HG02852 (cell line): ENCODE results near the gene PKP4.

Source experiments
- ATAC-seq: cut with Tn5 transposase; IDR thresholded peaks from one replicate; pipeline ENCODE4 v1.9.1; 2021; ENCODE audit warnings: mild to moderate bottlenecking, moderate library complexity; ENCODE audit not compliant: unreplicated experiment

The PKP4 gene

DNA sequence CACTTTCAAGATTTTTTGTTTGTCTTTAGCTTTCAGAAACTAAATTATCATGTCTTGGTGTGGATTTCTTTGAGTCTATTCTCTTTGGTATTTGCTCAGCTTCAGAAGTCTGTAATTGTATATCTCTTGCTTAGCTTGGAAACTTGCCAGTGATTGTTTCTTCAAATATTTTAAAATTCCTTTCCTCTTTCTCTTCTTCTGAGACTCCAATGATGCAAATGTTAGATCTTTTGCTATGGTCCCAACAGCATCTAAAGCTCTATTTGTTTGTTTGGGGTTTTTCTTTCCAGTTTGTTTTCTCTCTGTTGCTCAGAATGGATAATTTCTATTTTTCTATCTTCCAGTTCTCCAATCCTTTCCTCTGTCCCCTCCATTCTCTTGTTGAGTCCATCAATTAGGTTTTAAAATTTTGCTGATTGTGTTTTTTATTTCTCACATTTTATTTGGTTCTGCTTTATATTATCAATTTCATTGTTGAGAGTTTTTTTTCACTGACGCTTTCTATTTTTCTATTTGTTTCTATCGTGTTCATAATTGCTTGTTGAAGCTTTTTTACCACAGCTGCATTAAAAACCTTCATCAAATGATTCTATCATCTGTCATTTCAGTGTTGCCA is 256.9 kb downstream of the PKP4 start:
- ATAC-seq, result no peak

- ATAC-seq, result no peak
Observed at GRCh38 chr2:158714420-158714819, 257.7 kb downstream of the PKP4 start.

- no peak for ATAC-seq
Observed at GRCh38 chr2:158715357-158715756, 258.6 kb downstream of the PKP4 start.

- ATAC-seq, result no peak
Observed at GRCh38 chr2:158716121-158716791, 259.5 kb downstream of the PKP4 start.

DNA sequence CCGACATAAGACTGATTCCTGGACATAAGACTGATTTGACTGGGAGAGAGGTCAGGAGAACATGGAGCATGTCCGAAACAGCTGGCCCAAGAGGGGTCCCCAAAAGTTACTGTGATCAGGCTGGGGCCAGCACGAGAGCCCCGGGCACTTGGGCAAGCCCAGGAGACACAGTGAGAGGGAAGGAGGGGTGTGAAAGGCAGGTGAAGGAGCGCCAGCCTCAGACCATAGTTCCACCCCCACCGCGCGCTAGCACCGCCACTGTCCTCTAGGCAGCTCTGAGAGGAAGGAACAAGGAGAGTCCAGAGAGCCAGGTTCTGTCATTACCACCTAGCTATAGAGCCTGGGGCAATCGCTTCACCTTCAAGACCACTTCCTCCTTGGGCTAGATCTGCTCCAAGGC is 260.2 kb downstream of the PKP4 start:
- no peak for ATAC-seq

- no peak for ATAC-seq
Observed at GRCh38 chr2:158717366-158718195, 260.8 kb downstream of the PKP4 start.

- no peak for ATAC-seq
Observed at GRCh38 chr2:158718196-158718585, 261.4 kb downstream of the PKP4 start.

DNA sequence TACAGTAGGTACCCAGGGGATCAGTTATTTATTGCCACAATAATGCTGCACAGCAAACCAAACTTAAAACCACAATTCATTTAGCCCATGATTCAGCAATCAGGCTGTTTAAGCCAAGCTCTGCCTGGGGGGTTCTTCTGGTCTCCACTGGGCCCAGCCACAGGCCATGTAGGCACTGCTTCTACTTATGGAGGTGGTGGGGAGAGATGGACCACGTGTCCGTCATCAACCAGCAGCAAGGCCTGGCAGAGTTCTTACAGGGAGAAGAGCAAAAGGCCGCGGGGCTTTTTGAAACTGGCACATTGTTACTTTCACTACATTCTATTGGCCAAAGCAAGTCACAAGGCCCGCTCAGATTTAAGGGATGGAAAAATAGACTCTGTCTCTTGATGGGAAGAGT is 262.1 kb downstream of the PKP4 start:
- no peak for ATAC-seq

DNA sequence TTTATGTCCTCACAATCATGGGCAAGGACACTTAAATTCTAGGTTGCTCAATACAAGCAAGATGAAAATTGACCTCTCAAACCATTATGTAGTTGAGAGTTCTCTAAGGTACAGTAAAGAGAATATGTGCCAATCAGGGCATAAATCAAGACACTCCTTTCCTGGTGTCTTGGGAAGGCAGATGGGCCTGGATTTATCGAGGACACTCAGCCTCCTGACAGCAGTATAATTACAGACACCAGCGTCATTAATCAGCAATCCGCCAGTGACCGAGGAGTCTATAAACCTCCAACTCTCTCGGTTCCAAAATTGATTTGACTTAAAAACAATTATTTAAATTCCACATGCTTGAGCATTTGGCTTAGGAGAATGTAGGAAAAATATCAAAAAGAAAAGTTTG is 262.7 kb downstream of the PKP4 start:
- no peak for ATAC-seq

DNA sequence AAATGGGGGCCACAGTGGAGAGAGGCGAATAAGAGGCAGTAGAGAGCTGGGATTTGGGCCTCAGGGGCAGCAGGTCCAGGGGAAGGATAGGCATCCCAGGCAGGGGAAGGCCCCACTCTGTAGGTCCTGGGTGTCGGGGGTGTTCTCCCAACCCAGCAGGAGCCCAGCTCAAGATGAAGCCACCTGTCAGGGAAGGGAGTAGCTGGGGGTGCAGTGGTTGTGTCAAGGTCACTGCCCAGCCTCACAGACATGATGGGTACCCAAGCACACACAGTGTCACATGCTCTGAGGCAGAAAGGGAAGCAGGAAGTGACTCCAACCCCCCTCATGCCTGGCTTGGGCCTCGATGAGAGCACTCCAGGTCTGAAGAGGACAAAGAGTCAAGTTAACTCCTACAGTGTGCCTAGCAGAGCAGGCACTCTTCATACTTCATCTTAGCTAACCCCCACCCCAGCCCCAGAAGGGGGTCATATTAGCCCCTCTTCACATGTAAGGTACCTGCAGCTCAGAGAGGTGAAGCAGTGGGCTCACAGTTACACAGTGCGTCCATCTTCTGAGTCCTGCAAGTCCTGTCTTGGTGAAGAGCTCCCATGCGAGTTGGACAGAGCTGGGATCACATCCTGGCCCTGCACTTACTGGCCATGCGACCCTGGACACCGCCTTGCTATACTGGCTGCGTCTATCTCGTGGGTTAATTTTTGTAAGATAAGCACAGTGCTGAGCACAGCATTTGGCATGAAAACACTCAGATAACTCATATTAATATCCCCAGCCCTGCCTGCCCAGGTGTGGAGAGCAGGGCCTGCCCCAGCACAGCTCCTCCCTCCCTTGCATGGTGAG is 265.7 kb downstream of the PKP4 start:
- ATAC-seq, result no peak

- no peak for ATAC-seq
Observed at GRCh38 chr2:158723181-158723838, 266.6 kb downstream of the PKP4 start.

- ATAC-seq, result no peak
Observed at GRCh38 chr2:158723921-158724802, 267.4 kb downstream of the PKP4 start.

- ATAC-seq, result no peak
Observed at GRCh38 chr2:158724803-158725381, 268.1 kb downstream of the PKP4 start.

- no peak for ATAC-seq
Observed at GRCh38 chr2:158725441-158725891, 268.7 kb downstream of the PKP4 start.

DNA sequence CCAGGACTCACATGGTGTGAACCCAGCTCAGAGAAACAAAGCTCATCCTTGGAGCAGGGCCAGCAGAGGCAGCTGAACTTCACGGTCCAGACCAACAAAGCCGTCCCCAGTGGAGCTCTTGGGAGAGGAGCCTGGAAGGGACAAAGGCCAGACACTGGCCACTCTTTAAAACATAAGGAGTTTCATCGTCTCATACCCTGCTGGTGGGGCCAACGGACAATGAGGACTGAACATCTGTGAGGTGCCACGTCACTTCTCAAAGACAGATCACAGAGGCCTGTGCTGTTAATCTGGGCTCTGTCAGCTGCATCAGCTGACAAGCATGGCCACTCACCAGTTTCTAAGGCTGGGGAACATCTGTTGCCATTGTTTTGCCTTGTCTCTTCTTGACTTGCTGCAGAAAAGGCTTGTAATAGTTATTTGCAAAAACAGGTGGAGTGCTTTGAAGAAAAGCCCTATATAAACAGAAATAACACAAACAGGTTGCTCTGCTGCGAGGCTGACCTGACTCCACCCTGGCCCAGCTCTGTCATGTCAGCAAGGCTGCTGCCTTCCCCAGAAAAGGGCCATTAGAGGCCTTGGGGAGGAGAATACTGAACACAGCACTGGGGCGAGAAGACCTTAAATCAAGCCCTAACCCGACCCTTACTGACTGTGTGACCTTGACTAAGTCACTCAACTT is 270.3 kb downstream of the PKP4 start:
- ATAC-seq, result no peak

- ATAC-seq, result no peak
Observed at GRCh38 chr2:158728422-158728821, 271.7 kb downstream of the PKP4 start.

DNA sequence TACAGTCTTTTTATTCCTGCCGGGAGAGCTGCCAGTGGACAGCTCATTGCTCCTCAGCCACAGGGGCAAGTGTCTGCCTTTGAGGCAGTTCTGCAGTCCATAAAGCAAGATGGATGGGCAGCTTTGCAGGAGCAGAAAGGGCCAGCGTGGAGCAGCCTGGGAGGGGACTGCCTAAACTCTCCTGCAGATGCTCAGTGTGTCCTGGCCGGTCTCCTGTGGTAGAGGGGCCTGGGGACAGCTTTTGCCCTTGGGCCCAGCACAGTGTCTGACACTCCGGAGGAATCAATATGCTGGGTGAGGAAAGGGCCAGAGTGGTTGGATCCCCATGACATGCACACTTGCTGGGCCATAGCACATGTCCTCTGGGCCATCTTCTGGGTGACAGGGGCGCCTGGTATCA is 272.7 kb downstream of the PKP4 start:
- no peak for ATAC-seq

- ATAC-seq, result no peak
Observed at GRCh38 chr2:158729873-158730620, 273.3 kb downstream of the PKP4 start.
